ENCODE data around the gene RALGAPA2. TPM values are rescaled to one million over a fixed set of nuclear protein-coding genes. Genes with fewer than 3 reads are reported as not detected.

Gene RALGAPA2
- total RNA-seq, 4 donors from 2014 or later: 13.3 to 29.8 (median 23.6) TPM

DNA sequence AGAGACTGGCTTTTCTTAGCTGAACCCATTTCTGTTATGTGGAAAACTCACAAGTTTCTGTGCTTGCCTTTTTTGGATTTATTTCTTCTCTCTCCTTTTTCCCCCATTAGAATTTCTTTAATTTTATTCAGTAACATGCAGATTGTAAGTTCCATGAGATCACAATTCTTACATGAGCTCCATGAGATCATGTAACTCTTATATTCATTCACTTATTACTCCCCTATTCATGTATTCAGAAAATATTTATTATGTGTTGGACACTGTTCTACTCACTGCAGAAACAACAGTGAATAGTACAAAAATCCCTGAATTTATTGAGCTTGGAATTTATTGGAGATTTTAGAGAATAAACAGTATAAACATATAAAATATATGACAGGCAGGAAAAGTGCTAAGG lies 238.8 kb downstream of the RALGAPA2 start:
- Histone ChIP-seq H3K27ac (no peak overlapping the region), H3K36me3 (peaks cover 0 to 38% (median 0%) of the 10 kb centered on the region in 3 donors), H3K9me3 (no peaks in the 10 kb centered on the region), H3K4me3 (no peak overlapping the region), H3K4me1 (no peaks in the 10 kb centered on the region), H3K27me3 (no peaks in the 10 kb centered on the region)
- intact Hi-C loops (cut with DNase I): no loop called here
- DNase-seq: no peak
- TF ChIP-seq POLR2A (IDR thresholded peaks at IDR 0.05): no peak
- no peak for TF ChIP-seq CTCF (IDR thresholded peaks at IDR 0.05)

DNA sequence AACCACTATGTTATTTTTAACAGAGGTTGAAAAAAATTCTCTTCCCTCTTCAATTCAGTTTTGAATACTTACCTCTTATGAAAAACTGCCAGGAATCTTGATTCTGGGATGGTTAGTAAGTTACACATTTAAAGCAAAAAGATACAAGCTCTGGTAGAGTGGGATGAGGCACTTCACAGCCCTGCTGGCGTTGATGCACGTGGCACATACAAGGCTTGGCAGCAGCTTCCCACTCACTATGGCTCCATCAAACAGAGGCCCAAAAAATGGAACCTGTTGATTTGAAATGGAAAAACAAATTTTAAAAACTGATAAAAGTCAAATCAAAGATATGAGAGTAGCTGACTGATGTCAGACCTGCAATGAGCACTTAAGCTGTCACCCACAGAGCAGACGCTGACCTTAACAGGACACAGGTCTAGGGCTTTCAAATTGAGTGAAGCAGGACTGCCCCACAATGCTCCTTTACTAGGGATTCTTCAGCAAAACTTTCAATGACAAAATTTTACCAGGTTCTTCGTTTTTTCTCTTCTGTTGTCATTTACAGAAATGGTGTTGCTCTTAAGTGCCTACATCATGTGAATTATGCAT lies 239.7 kb downstream of the RALGAPA2 start:
- no peak for DNase-seq

GRCh38 chr20:20466341-20466879 lies 246.0 kb downstream of the RALGAPA2 start:
- no peaks in the 10 kb centered on the region for H3K4me1 ChIP-seq
- H3K27ac ChIP-seq: no peak overlapping the region
- 69 to 91% methylated on average over 3 to 4 of the region's 4 CpGs for WGBS, 2 donors
- no peak overlapping the region for H3K4me3 ChIP-seq
- no peaks in the 10 kb centered on the region for H3K9me3 ChIP-seq
- H3K36me3 ChIP-seq: peaks cover 0 to 46% (median 0%) of the 10 kb centered on the region in 3 donors
- no peak for DNase-seq
- intact Hi-C loops (cut with DNase I): no loop called here
- H3K27me3 ChIP-seq: no peaks in the 10 kb centered on the region
- TF ChIP-seq POLR2A (IDR thresholded peaks at IDR 0.05): no peak
- no peak for TF ChIP-seq CTCF (IDR thresholded peaks at IDR 0.05)

More for the DNA sequence above, 239.7 kb downstream of the RALGAPA2 start:
- Histone ChIP-seq H3K4me1 (no peaks in the 10 kb centered on the region), H3K36me3 (peaks cover 0 to 45% (median 0%) of the 10 kb centered on the region in 3 donors), H3K4me3 (no peak overlapping the region), H3K9me3 (no peaks in the 10 kb centered on the region), H3K27me3 (no peaks in the 10 kb centered on the region), H3K27ac (no peak overlapping the region)
- no peak for TF ChIP-seq CTCF (IDR thresholded peaks at IDR 0.05)
- TF ChIP-seq POLR2A (IDR thresholded peaks at IDR 0.05): no peak
- WGBS, 2 donors: 92 to 94% methylated on average over 4 of the region's 4 CpGs
- intact Hi-C loops (cut with DNase I): no loop called here

DNA sequence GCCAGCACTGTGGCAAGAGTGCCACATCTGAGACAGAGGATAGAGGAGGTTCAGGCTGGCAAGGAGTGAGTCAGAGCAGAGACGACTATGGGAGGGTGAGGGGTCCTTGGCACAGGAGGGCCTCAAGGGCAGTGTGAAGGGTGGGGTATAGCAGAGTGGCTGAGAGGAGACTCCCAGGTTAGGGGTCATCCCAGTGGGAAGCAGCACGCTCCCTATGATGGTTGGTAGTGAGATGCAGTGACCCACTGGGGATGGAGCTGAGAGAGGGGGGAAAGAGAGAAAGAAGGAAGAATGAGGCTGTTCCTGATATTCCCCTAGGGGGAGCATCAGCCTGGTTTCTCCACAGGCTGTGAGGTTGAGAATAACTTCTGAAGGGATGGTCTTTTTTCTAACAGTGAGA lies 247.2 kb downstream of the RALGAPA2 start:
- intact Hi-C loops (cut with DNase I): no loop called here
- no peak overlapping the region for H3K4me3 ChIP-seq
- H3K4me1 ChIP-seq: no peaks in the 10 kb centered on the region
- TF ChIP-seq POLR2A (IDR thresholded peaks at IDR 0.05): no peak
- no peak for TF ChIP-seq CTCF (IDR thresholded peaks at IDR 0.05)
- no peak for DNase-seq
- H3K27me3 ChIP-seq: no peaks in the 10 kb centered on the region
- H3K9me3 ChIP-seq: no peaks in the 10 kb centered on the region
- no peak overlapping the region for H3K27ac ChIP-seq
- peaks cover 0 to 46% (median 0%) of the 10 kb centered on the region in 3 donors for H3K36me3 ChIP-seq
- 73 to 87% methylated on average over 2 of the region's 2 CpGs for WGBS, 2 donors

GRCh38 chr20:20463933-20464374 lies 248.5 kb downstream of the RALGAPA2 start:
- Histone ChIP-seq H3K27ac (no peak overlapping the region), H3K4me3 (no peak overlapping the region), H3K4me1 (no peaks in the 10 kb centered on the region), H3K36me3 (peaks cover 0 to 41% (median 0%) of the 10 kb centered on the region in 3 donors), H3K9me3 (no peaks in the 10 kb centered on the region), H3K27me3 (no peaks in the 10 kb centered on the region)
- intact Hi-C loops (cut with DNase I): no loop called here
- WGBS, 2 donors: 84 to 92% methylated on average over 9 of the region's 9 CpGs
- no peak for DNase-seq
- TF ChIP-seq CTCF (IDR thresholded peaks at IDR 0.05) (no peak), POLR2A (IDR thresholded peaks at IDR 0.05) (no peak)
